CD4-positive, CD25-positive, alpha-beta regulatory T cell (primary cell): Measurements from ENCODE around the gene LRPAP1. TPM values are rescaled to one million over a fixed set of nuclear protein-coding genes. Genes with fewer than 3 reads are reported as not detected.
A peak's percentile ranks its signal among the peaks of the same experiment; 100 is the strongest.

Experiments used
- ATAC-seq, 2 donors: fragments of 150-1000 bp; cut with Tn5 transposase; one replicate each; pipeline ENCODE4 v1.10.0; 2021; ENCODE audit warnings: low read depth in 2 of 2, moderate number of reproducible peaks in 2 of 2, moderate library complexity in 1 of 2
- DNase-seq, 3 donors: peaks; one replicate each; pipeline versions ENCODE4 v3.0.0 to v3.0.0-alpha.2; 2012 to 2022; ENCODE audit warnings: mixed read lengths in 1 of 3
- H3K27ac ChIP-seq: one replicate; pipeline ENCODE4 v1.7.0; 2013; ENCODE audit warnings: mild to moderate bottlenecking, low read length; ENCODE audit not compliant: insufficient read depth, poor library complexity, severe bottlenecking
- H3K27me3 ChIP-seq: one replicate; pipeline ENCODE4 v1.7.0; 2013; ENCODE audit warnings: low read length; ENCODE audit not compliant: control insufficient read depth, insufficient read depth
- H3K36me3 ChIP-seq: one replicate; pipeline ENCODE4 v1.7.0; 2013; ENCODE audit warnings: mild to moderate bottlenecking, low read length, moderate library complexity; ENCODE audit not compliant: control insufficient read depth, insufficient read depth
- H3K4me1 ChIP-seq: 2 replicates; pipeline ENCODE4 v1.7.0; 2013; ENCODE audit warnings: mild to moderate bottlenecking, low read length; ENCODE audit not compliant: insufficient read depth, control insufficient read depth, poor library complexity, severe bottlenecking
- H3K4me3 ChIP-seq: one replicate; pipeline ENCODE4 v1.7.0; 2013; ENCODE audit warnings: low read depth, mild to moderate bottlenecking, low read length, moderate library complexity
- H3K9me3 ChIP-seq, 2 experiments: 1 replicate in 1 of 2; 2 replicates in 1 of 2; pipeline ENCODE4 v1.7.0; 2013; ENCODE audit warnings: low read length in 2 of 2, mild to moderate bottlenecking in 1 of 2, moderate library complexity in 1 of 2; ENCODE audit not compliant: control insufficient read depth in 2 of 2
- H3K27ac Mint-ChIP-seq, 3 donors: one replicate each; pipeline ENCODE4 v1.8.0; 2020 to 2022; ENCODE audit warnings: mild to moderate bottlenecking in 3 of 3, mixed read lengths in 3 of 3, moderate library complexity in 2 of 3
- H3K27me3 Mint-ChIP-seq: one replicate; pipeline ENCODE4 v1.8.0; 2022; ENCODE audit warnings: mild to moderate bottlenecking, mixed read lengths
- H3K36me3 Mint-ChIP-seq: one replicate; pipeline ENCODE4 v1.8.0; 2020; ENCODE audit warnings: mixed read lengths
- H3K4me1 Mint-ChIP-seq, 4 donors: one replicate each; pipeline ENCODE4 v1.8.0; 2020 to 2022; ENCODE audit warnings: mixed read lengths in 4 of 4, mild to moderate bottlenecking in 1 of 4
- H3K4me3 Mint-ChIP-seq, 4 donors: one replicate each; pipeline ENCODE4 v1.8.0; 2020 to 2022; ENCODE audit warnings: mild to moderate bottlenecking in 4 of 4, mixed read lengths in 4 of 4, moderate library complexity in 3 of 4
- H3K9me3 Mint-ChIP-seq, 7 donors: one replicate each; pipeline ENCODE4 v1.8.0; 2020 to 2022; ENCODE audit warnings: mixed read lengths in 7 of 7, mild to moderate bottlenecking in 3 of 7, moderate library complexity in 2 of 7
- polyA plus RNA-seq, 4 donors: library from polyadenylated mRNA; unstranded; fragments of 300-500 nt; fragmentation: Illumina TruSeq; gene quantifications; one replicate each; pipeline ENCODE4 v1.2.3, GENCODE V29; 2021
- total RNA-seq: library from RNA; stranded (reverse); gene quantifications from one replicate; pipeline ENCODE4 v1.2.3, GENCODE V29; 2022

Gene LRPAP1
- total and polyA plus RNA-seq, 5 donors from 2014 or later: 78.4 to 111 (median 99.2) TPM

- Mint-ChIP-seq H3K36me3 (peaks cover 13% of the 10 kb centered on the region), H3K9me3 (no peaks in the 10 kb centered on the region), H3K4me3 (peak overlapping the region in 1 of 4 donors; percentile 32), H3K27me3 (no peaks in the 10 kb centered on the region), H3K27ac (no peak overlapping the region), H3K4me1 (peaks cover 5 to 48% (median 26%) of the 10 kb centered on the region in 4 donors)
- H3K4me1 ChIP-seq: peaks cover 21% of the 10 kb centered on the region
- H3K36me3 ChIP-seq: peaks cover 44% of the 10 kb centered on the region
- no peak overlapping the region for H3K4me3 ChIP-seq
- H3K27ac ChIP-seq: no peak overlapping the region
- ATAC-seq (no peak), DNase-seq (no peak)
- H3K27me3 ChIP-seq: no peaks in the 10 kb centered on the region
- no peaks in the 10 kb centered on the region for H3K9me3 ChIP-seq
Measured at GRCh38 chr4:3527101-3527913, 4.9 kb downstream of the LRPAP1 start.

GRCh38 chr4:3526456-3526855 is 5.8 kb downstream of the LRPAP1 start:
- Mint-ChIP-seq H3K4me1 (peaks cover 5 to 41% (median 21%) of the 10 kb centered on the region in 4 donors), H3K36me3 (peaks cover 15% of the 10 kb centered on the region), H3K27ac (peak overlapping the region in 1 of 3 donors; percentile 60), H3K9me3 (peaks cover 0 to under 1% (median 0%) of the 10 kb centered on the region in 7 donors), H3K27me3 (no peaks in the 10 kb centered on the region), H3K4me3 (peak overlapping the region in 1 of 4 donors; percentile 73)
- Histone ChIP-seq H3K9me3 (no peaks in the 10 kb centered on the region), H3K27ac (no peak overlapping the region), H3K4me3 (no peak overlapping the region), H3K4me1 (peaks cover 16% of the 10 kb centered on the region), H3K27me3 (no peaks in the 10 kb centered on the region), H3K36me3 (peaks cover 52% of the 10 kb centered on the region)
- no peak for DNase-seq
- no peak for ATAC-seq

GRCh38 chr4:3525532-3526430 is 6.4 kb downstream of the LRPAP1 start:
- no peak for DNase-seq
- ATAC-seq: no peak
- Histone ChIP-seq H3K36me3 (peaks cover 58% of the 10 kb centered on the region), H3K9me3 (no peaks in the 10 kb centered on the region), H3K27me3 (no peaks in the 10 kb centered on the region), H3K27ac (no peak overlapping the region), H3K4me3 (no peak overlapping the region), H3K4me1 (peaks cover 9% of the 10 kb centered on the region)
- Mint-ChIP-seq H3K4me1 (peaks cover 0 to 34% (median 15%) of the 10 kb centered on the region in 4 donors), H3K4me3 (no peak overlapping the region), H3K36me3 (peaks cover 17% of the 10 kb centered on the region), H3K9me3 (peaks cover 0 to 1% (median 0%) of the 10 kb centered on the region in 7 donors), H3K27me3 (no peaks in the 10 kb centered on the region), H3K27ac (no peak overlapping the region)

DNA sequence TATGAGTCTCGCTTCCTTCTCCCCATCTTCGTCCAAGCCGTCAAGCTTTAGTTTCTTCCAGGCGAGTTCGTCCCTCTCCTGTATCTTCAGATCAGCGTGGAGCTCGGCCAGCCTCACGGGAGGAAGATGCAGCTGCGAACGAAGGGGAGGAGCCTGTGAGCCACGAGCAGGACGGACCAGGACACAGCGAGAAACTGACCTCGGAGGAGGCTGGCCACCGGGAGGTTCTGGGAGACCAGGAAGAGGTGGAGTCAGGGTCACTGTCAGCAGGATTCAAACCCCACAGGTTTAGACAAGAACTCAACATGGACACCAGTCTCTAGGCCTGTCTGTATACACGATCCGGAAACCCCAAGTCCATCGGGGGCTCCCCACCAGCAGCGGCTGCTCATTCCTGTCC is 7.3 kb downstream of the LRPAP1 start:
- no peak for DNase-seq
- H3K36me3 Mint-ChIP-seq: peaks cover 24% of the 10 kb centered on the region
- H3K27ac ChIP-seq: no peak overlapping the region
- H3K36me3 ChIP-seq: peaks cover 67% of the 10 kb centered on the region
- peaks cover 0 to 26% (median 12%) of the 10 kb centered on the region in 4 donors for H3K4me1 Mint-ChIP-seq
- no peaks in the 10 kb centered on the region for H3K27me3 ChIP-seq
- ATAC-seq: no peak
- no peaks in the 10 kb centered on the region for H3K27me3 Mint-ChIP-seq
- no peak overlapping the region for H3K4me3 ChIP-seq
- peak overlapping the region in 1 of 4 donors; percentile 28 for H3K4me3 Mint-ChIP-seq
- no peak overlapping the region for H3K27ac Mint-ChIP-seq
- peaks cover 0 to 1% (median 0%) of the 10 kb centered on the region in 7 donors for H3K9me3 Mint-ChIP-seq
- H3K9me3 ChIP-seq: no peaks in the 10 kb centered on the region
- peaks cover under 1% of the 10 kb centered on the region for H3K4me1 ChIP-seq

GRCh38 chr4:3524349-3524748 is 7.9 kb downstream of the LRPAP1 start:
- no peak overlapping the region for H3K27ac Mint-ChIP-seq
- no peak overlapping the region for H3K4me3 ChIP-seq
- H3K4me1 Mint-ChIP-seq: peaks cover 0 to 20% (median 9%) of the 10 kb centered on the region in 4 donors
- no peaks in the 10 kb centered on the region for H3K27me3 ChIP-seq
- peaks cover 28% of the 10 kb centered on the region for H3K36me3 Mint-ChIP-seq
- no peak overlapping the region for H3K27ac ChIP-seq
- H3K9me3 ChIP-seq: no peaks in the 10 kb centered on the region
- H3K4me1 ChIP-seq: no peaks in the 10 kb centered on the region
- peaks cover 73% of the 10 kb centered on the region for H3K36me3 ChIP-seq
- no peaks in the 10 kb centered on the region for H3K27me3 Mint-ChIP-seq
- no peak overlapping the region for H3K4me3 Mint-ChIP-seq
- no peak for DNase-seq
- no peak for ATAC-seq
- peaks cover 0 to 1% (median 0%) of the 10 kb centered on the region in 7 donors for H3K9me3 Mint-ChIP-seq

GRCh38 chr4:3523628-3524221 is 8.5 kb downstream of the LRPAP1 start:
- H3K4me3 ChIP-seq: no peak overlapping the region
- no peak overlapping the region for H3K27ac ChIP-seq
- DNase-seq (no peak), ATAC-seq (no peak)
- no peaks in the 10 kb centered on the region for H3K4me1 ChIP-seq
- Mint-ChIP-seq H3K4me3 (no peak overlapping the region), H3K27ac (no peak overlapping the region), H3K27me3 (no peaks in the 10 kb centered on the region), H3K4me1 (peaks cover 0 to 17% (median 9%) of the 10 kb centered on the region in 4 donors), H3K36me3 (peaks cover 28% of the 10 kb centered on the region), H3K9me3 (peaks cover 0 to 1% (median 0%) of the 10 kb centered on the region in 7 donors)
- H3K9me3 ChIP-seq: no peaks in the 10 kb centered on the region
- no peaks in the 10 kb centered on the region for H3K27me3 ChIP-seq
- H3K36me3 ChIP-seq: peaks cover 77% of the 10 kb centered on the region

DNA sequence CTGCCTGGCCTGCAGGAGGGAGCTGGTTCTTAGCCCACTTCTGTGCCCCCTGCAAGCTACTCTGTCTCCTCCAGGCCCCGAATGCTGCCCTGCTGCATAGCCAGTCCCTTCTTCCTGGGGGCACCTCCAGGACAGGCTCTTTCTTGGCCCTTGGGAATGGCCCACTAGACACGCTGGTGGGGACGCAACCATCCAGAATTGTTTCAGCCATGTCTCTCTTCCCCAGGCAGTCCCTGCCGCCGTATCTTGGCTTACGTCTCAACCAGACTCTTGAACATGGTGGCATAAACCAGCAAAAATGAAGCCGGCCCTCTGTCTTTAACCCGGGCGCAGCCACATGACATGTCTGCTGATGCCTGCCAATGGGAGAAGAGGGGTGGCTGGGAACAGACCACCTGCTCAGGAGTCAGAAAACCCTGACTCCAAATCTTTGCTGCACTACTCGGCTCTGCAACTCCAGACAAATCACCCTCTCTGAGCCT is 9.0 kb downstream of the LRPAP1 start:
- Histone ChIP-seq H3K4me3 (no peak overlapping the region), H3K9me3 (no peaks in the 10 kb centered on the region), H3K27ac (no peak overlapping the region), H3K36me3 (peaks cover 72% of the 10 kb centered on the region), H3K27me3 (no peaks in the 10 kb centered on the region), H3K4me1 (no peaks in the 10 kb centered on the region)
- Mint-ChIP-seq H3K9me3 (peaks cover 0 to 1% (median 0%) of the 10 kb centered on the region in 7 donors), H3K4me1 (peaks cover 0 to 16% (median 8%) of the 10 kb centered on the region in 4 donors), H3K27me3 (no peaks in the 10 kb centered on the region), H3K27ac (no peak overlapping the region), H3K4me3 (no peak overlapping the region), H3K36me3 (peaks cover 28% of the 10 kb centered on the region)
- no peak for DNase-seq
- ATAC-seq: no peak
